H1 (cell line): ENCODE measurements around the gene NSFL1C. TPM values are rescaled to one million over a fixed set of nuclear protein-coding genes. Genes with fewer than 3 reads are reported as not detected.

Source experiments
- CTCF ChIA-PET: fragments of 300-600 bp; sonication (Branson Sonifier 250); formaldehyde crosslinking; loops from one replicate; lab custom pipeline; 2021; ENCODE audit not compliant: partially characterized antibody; lab: Charles Lee
- POLR2A ChIA-PET: fragments of 300-600 bp; sonication (Branson Sonifier 250); formaldehyde crosslinking; loops from one replicate; lab custom pipeline; 2021; ENCODE audit warnings: inconsistent platforms; ENCODE audit not compliant: partially characterized antibody; lab: Charles Lee
- DNase-seq, 2 experiments: peaks; one replicate each; pipeline versions ENCODE4 v3.0.0 to v3.0.0-alpha.2; 2010 to 2022; ENCODE audit warnings: low spot score in 2 of 2, low read depth in 1 of 2, mixed read lengths in 1 of 2
- FAIRE-seq: peaks from 2 replicates; lab custom pipeline; 2011; peaks lifted over from hg19 to GRCh38; lab: Jason Lieb, UNC
- H2AFZ ChIP-seq: 2 replicates; pipeline ENCODE4 v1.8.1; 2012; ENCODE audit warnings: low read length, inconsistent platforms
- H2AK5ac ChIP-seq: 2 replicates; pipeline ENCODE4 v1.6.1; 2013; ENCODE audit warnings: low read depth, low read length
- H2BK120ac ChIP-seq: replicated peaks from 2 replicates; pipeline ENCODE3; 2013; ENCODE audit warnings: low read depth, low read length, inconsistent platforms
- H2BK12ac ChIP-seq: 2 replicates; pipeline ENCODE4 v1.6.1; 2013; ENCODE audit warnings: low read depth, low read length
- H2BK15ac ChIP-seq: 2 replicates; pipeline ENCODE4 v1.6.1; 2013; ENCODE audit warnings: low read length
- H2BK20ac ChIP-seq: 2 replicates; pipeline ENCODE4 v1.6.1; 2013; ENCODE audit warnings: low read length
- H2BK5ac ChIP-seq: 2 replicates; pipeline ENCODE4 v1.6.1; 2013; ENCODE audit warnings: low read depth, low read length
- H3K14ac ChIP-seq: 2 replicates; pipeline ENCODE4 v1.6.1; 2013; ENCODE audit warnings: inconsistent platforms; ENCODE audit not compliant: insufficient read length
- H3K18ac ChIP-seq: 2 replicates; pipeline ENCODE4 v1.6.1; 2013; ENCODE audit warnings: low read length; ENCODE audit errors: extremely low read depth
- H3K23ac ChIP-seq: 2 replicates; pipeline ENCODE4 v1.6.1; 2013; ENCODE audit warnings: inconsistent platforms; ENCODE audit not compliant: insufficient read length
- H3K23me2 ChIP-seq: 2 replicates; pipeline ENCODE4 v1.6.1; 2013; ENCODE audit warnings: low read depth, low read length
- H3K27ac ChIP-seq: 2 replicates; pipeline ENCODE4 v1.6.1; 2011; ENCODE audit warnings: low read depth, low read length, inconsistent platforms
- H3K27me3 ChIP-seq, 4 experiments: replicated peaks in 1 of 4; 1 replicate in 1 of 4; 2 replicates in 3 of 4; pipeline versions ENCODE4 v1.6.1 to v1.8.1; 2011 to 2013; ENCODE audit warnings: low read length in 3 of 4, mild to moderate bottlenecking in 3 of 4, inconsistent platforms in 2 of 4, mixed read lengths in 2 of 4, moderate library complexity in 1 of 4; ENCODE audit not compliant: control insufficient read depth in 3 of 4, insufficient read depth in 3 of 4; ENCODE audit errors: extremely low read depth in 1 of 4
- H3K36me3 ChIP-seq, 4 experiments: 2 replicates each; pipeline versions ENCODE4 v1.6.1 to v1.8.1; 2011 to 2013; ENCODE audit warnings: mild to moderate bottlenecking in 4 of 4, low read length in 3 of 4, moderate library complexity in 2 of 4, control low read depth in 1 of 4, inconsistent platforms in 1 of 4; ENCODE audit not compliant: insufficient read depth in 4 of 4, control insufficient read depth in 2 of 4
- H3K4ac ChIP-seq: replicated peaks from 2 replicates; pipeline ENCODE3; 2013; ENCODE audit warnings: low read length, low read depth, mixed read lengths, inconsistent platforms; ENCODE audit not compliant: insufficient read length
- H3K4me1 ChIP-seq, 4 experiments: replicated peaks in 1 of 4; 1 replicate in 1 of 4; 2 replicates in 3 of 4; pipeline versions ENCODE4 v1.6.1 to v1.8.1; 2011 to 2013; ENCODE audit warnings: low read length in 3 of 4, inconsistent platforms in 2 of 4, mixed read lengths in 1 of 4; ENCODE audit not compliant: insufficient read depth in 4 of 4, control insufficient read depth in 3 of 4
- H3K4me2 ChIP-seq, 2 experiments: 2 replicates each; pipeline versions ENCODE4 v1.6.1 to v1.8.1; 2011 to 2013; ENCODE audit warnings: low read depth in 2 of 2, low read length in 2 of 2, control low read depth in 1 of 2, inconsistent platforms in 1 of 2, mild to moderate bottlenecking in 1 of 2; ENCODE audit not compliant: insufficient read depth in 1 of 2
- H3K4me3 ChIP-seq, 4 experiments: fragments of 200-600, 300-600 bp in 1 of 4; sonication (generic), shearing (Covaris generic), sonication (Bioruptor Twin) in 1 of 4; 2 replicates each; pipeline versions ENCODE4 v1.5.1 to v1.8.1; 2011 to 2016; ENCODE audit warnings: low read length in 4 of 4, low read depth in 3 of 4, control low read depth in 2 of 4, inconsistent platforms in 2 of 4, mild to moderate bottlenecking in 2 of 4, mixed read lengths in 1 of 4, moderate library complexity in 1 of 4; ENCODE audit not compliant: insufficient read depth in 2 of 4; ENCODE audit errors: extremely low read depth in 1 of 4
- H3K56ac ChIP-seq: replicated peaks from 2 replicates; pipeline ENCODE3; 2013; ENCODE audit warnings: low read depth, mild to moderate bottlenecking, mixed read lengths, low read length, inconsistent platforms; ENCODE audit not compliant: insufficient read length
- H3K79me1 ChIP-seq: 2 replicates; pipeline ENCODE4 v1.6.1; 2013; ENCODE audit warnings: low read depth, low read length, control low read depth
- H3K79me2 ChIP-seq, 2 experiments: 2 replicates each; pipeline versions ENCODE4 v1.6.1 to v1.8.1; 2012 to 2013; ENCODE audit warnings: low read length in 2 of 2, mild to moderate bottlenecking in 2 of 2, inconsistent platforms in 1 of 2; ENCODE audit not compliant: insufficient read depth in 2 of 2, control insufficient read depth in 1 of 2
- H3K9ac ChIP-seq, 4 experiments: replicated peaks in 1 of 4; 1 replicate in 1 of 4; 2 replicates in 3 of 4; pipeline versions ENCODE4 v1.6.1 to v1.8.1; 2011 to 2013; ENCODE audit warnings: low read depth in 3 of 4, low read length in 3 of 4, control low read depth in 2 of 4, mild to moderate bottlenecking in 2 of 4, moderate library complexity in 2 of 4, inconsistent platforms in 1 of 4; ENCODE audit errors: extremely low read depth in 1 of 4
- H3K9me3 ChIP-seq, 2 experiments: 2 replicates each; pipeline versions ENCODE4 v1.6.1 to v1.8.1; 2012 to 2013; ENCODE audit warnings: mild to moderate bottlenecking in 2 of 2, moderate library complexity in 2 of 2, control low read depth in 1 of 2, inconsistent platforms in 1 of 2, low read depth in 1 of 2, low read length in 1 of 2, mixed read lengths in 1 of 2; ENCODE audit not compliant: insufficient read depth in 2 of 2
- H4K20me1 ChIP-seq, 2 experiments: replicated peaks in 1 of 2; 2 replicates each; pipeline versions ENCODE3 to v1.8.1; 2011 to 2013; ENCODE audit warnings: inconsistent platforms in 2 of 2, low read length in 2 of 2, mild to moderate bottlenecking in 1 of 2; ENCODE audit not compliant: insufficient read depth in 2 of 2, control insufficient read depth in 1 of 2
- H4K5ac ChIP-seq: 2 replicates; pipeline ENCODE4 v1.6.1; 2013; ENCODE audit warnings: low read length, low read depth, mixed read lengths, inconsistent platforms; ENCODE audit not compliant: insufficient read length
- H4K8ac ChIP-seq: 2 replicates; pipeline ENCODE4 v1.8.0; 2013; ENCODE audit warnings: mild to moderate bottlenecking, moderate library complexity, low read length, inconsistent platforms; ENCODE audit not compliant: insufficient read depth; ENCODE audit errors: extremely low read depth
- H4K91ac ChIP-seq: replicated peaks from 2 replicates; pipeline ENCODE3; 2013; ENCODE audit warnings: low read length, mixed read lengths, inconsistent platforms; ENCODE audit not compliant: insufficient read length
- SIRT6 ChIP-seq: IDR thresholded peaks from one replicate; pipeline ENCODE4 v1.7.1; 2012; ENCODE audit warnings: low read length, inconsistent platforms
- SP2 ChIP-seq: IDR thresholded peaks from 2 replicates; pipeline ENCODE4 v1.6.1; 2012; ENCODE audit warnings: mild to moderate bottlenecking, low read length, inconsistent platforms
- YY1 ChIP-seq: IDR thresholded peaks from 2 replicates; pipeline ENCODE4 v1.6.1; 2011; ENCODE audit warnings: low read depth, mild to moderate bottlenecking, low read length
- WGBS, 2 experiments: shearing (Covaris generic) in 1 of 2; methylation state at CpG; one replicate each; pipeline versions ENCODE4 v1.1.6 to v1.1.7; 2013 to 2015; ENCODE audit warnings: low lambda C conversion rate in 2 of 2, mixed read lengths in 2 of 2, inconsistent platforms in 1 of 2, low coverage in 1 of 2, missing lambda C conversion rate in 1 of 2; ENCODE audit not compliant: insufficient replicate concordance in 2 of 2, insufficient coverage in 1 of 2, insufficient read length in 1 of 2; ENCODE audit errors: extremely low coverage in 1 of 2, missing lambda C conversion rate in 1 of 2; 5-methylcytosine and 5-hydroxymethylcytosine counted together
- polyA plus RNA-seq, 7 experiments: library from polyadenylated mRNA; depleted of rRNA in 3 of 7; stranded (reverse) in 5 of 7; unstranded in 2 of 7; fragments of >200 nt in 5 of 7; fragments of 200-250 nt in 2 of 7; gene quantifications; 1 replicate in 5 of 7; 2 replicates in 1 of 7; 4 replicates in 1 of 7; pipeline versions ENCODE4 v1.2.1 to v1.2.3, GENCODE V29; 2011 to 2013; ENCODE audit warnings: missing spikeins in 2 of 7, mixed read lengths in 2 of 7
- total RNA-seq: library from RNA; stranded (reverse); fragmentation: NEBNext Ultra II Directional; extraction: Animal tissue kit (Norgen Biotek cat#: 25700); gene quantifications from 2 replicates; pipeline ENCODE4 v1.2.1, GENCODE V29; 2021

Gene NSFL1C
- total and polyA plus RNA-seq, 2 of the 8 experiments (the other 6 are each of a cell fraction or from before 2014, with no cell fraction given), result 21.6 to 98.0 TPM

DNA sequence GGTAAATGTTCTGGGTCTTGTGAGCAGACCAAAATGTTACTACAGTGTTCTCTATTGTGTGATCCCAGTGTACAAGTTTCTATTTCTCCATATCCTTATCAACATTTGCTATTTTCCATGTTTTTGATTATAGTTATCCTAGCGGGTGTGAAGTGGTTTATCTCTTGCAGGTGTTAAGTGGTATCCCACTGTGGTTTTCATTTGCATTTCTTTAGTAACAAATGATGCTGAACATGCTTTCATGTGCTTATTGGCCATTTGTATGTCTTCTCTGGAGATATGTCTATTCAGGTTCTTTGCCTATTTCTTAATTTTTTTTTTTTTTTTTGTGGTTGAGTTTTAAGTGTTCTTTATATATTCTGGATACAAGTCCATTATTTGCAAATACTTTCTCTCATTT, 35.5 kb downstream of the NSFL1C start:
- CTCF ChIA-PET, result no interaction called here
- H2AK5ac ChIP-seq, result no peak overlapping the region
- FAIRE-seq, result no peak

More for the DNA sequence above, 35.5 kb downstream of the NSFL1C start:
- Histone ChIP-seq H3K79me2 (no peaks in the 10 kb centered on the region), H4K20me1 (no peaks in the 10 kb centered on the region), H3K79me1 (no peaks in the 10 kb centered on the region), H3K23me2 (no peaks in the 10 kb centered on the region), H2BK5ac (no peak overlapping the region), H3K9me3 (peaks cover 15 to 27% of the 10 kb centered on the region in 2 experiments), H3K9ac (no peak overlapping the region), H3K56ac (no peak overlapping the region), H4K8ac (no peak overlapping the region), H3K23ac (no peak overlapping the region), H3K18ac (no peak overlapping the region), H3K4me2 (no peak overlapping the region), H3K27ac (no peak overlapping the region), H4K5ac (no peak overlapping the region), H2BK15ac (no peak overlapping the region), H3K4me1 (peaks cover 5 to 18% (median 10%) of the 10 kb centered on the region in 4 experiments; a peak in 6 of 7 replicates), H3K4ac (no peak overlapping the region), H2BK12ac (no peak overlapping the region), H3K14ac (no peak overlapping the region), H2AFZ (no peak overlapping the region), H3K27me3 (no peaks in the 10 kb centered on the region), H3K36me3 (peaks cover 0 to 16% (median 0%) of the 10 kb centered on the region in 4 experiments; a peak in 2 of 8 replicates), H2BK120ac (no peak overlapping the region), H4K91ac (no peak overlapping the region), H2BK20ac (no peak overlapping the region), H3K4me3 (0 out of 8 replicates have a peak overlapping the region, but pooled peaks of 1 of the 4 experiments have one; percentile 7)
- DNase-seq, result no peak
- POLR2A ChIA-PET, result no interaction called here
- 55% methylated on average over 1 of the region's 1 CpG; no CpG with 5 or more reads in 1 of the 2 experiments for WGBS, 2 experiments
- TF ChIP-seq SIRT6 (no peak), SP2 (no peak), YY1 (no peak)
